Aorta (tissue), 5 donors: Measurements from ENCODE around the gene MEP1B. TPM values are rescaled to one million over a fixed set of nuclear protein-coding genes. Genes with fewer than 3 reads are reported as not detected.
"Not testable (repeated sequence)": the region's sequence is repeated elsewhere in the genome, so short reads cannot be mapped to it uniquely, and the experiment has no call there.

ENCODE experiments used
- ATAC-seq: fragments of 200-7000 bp; cut with Tn5 transposase; one replicate; pipeline ENCODE4 v1.9.1; 2022; ENCODE audit warnings: moderate library complexity; ENCODE audit not compliant: low FRiP score
- DNase-seq, 2 donors: peaks; one replicate each; pipeline ENCODE4 v3.0.0-alpha.2; 2020
- H3K27ac ChIP-seq, 2 donors: one replicate each; pipeline ENCODE4 v1.5.1; 2013; ENCODE audit warnings: low read length in 2 of 2, mild to moderate bottlenecking in 2 of 2, moderate library complexity in 2 of 2, control low read depth in 1 of 2, inconsistent platforms in 1 of 2, low read depth in 1 of 2
- H3K27me3 ChIP-seq, 2 donors: one replicate each; pipeline ENCODE4 v1.6.1; 2013; ENCODE audit warnings: control low read depth in 1 of 2, low read length in 1 of 2, mild to moderate bottlenecking in 1 of 2, moderate library complexity in 1 of 2; ENCODE audit not compliant: insufficient read depth in 2 of 2, control insufficient read depth in 1 of 2
- H3K36me3 ChIP-seq, 2 donors: one replicate each; pipeline ENCODE4 v1.6.1; 2013; ENCODE audit warnings: control low read depth in 1 of 2, low read length in 1 of 2, mild to moderate bottlenecking in 1 of 2; ENCODE audit not compliant: insufficient read depth in 2 of 2, control insufficient read depth in 1 of 2
- H3K4me1 ChIP-seq, 2 donors: one replicate each; pipeline ENCODE4 v1.6.1; 2013; ENCODE audit warnings: low read length in 2 of 2, control low read depth in 1 of 2, mild to moderate bottlenecking in 1 of 2, moderate library complexity in 1 of 2; ENCODE audit not compliant: insufficient read depth in 2 of 2, control insufficient read depth in 1 of 2
- H3K4me3 ChIP-seq, 2 donors: one replicate each; pipeline ENCODE4 v1.5.1; 2013; ENCODE audit warnings: low read length in 2 of 2, control low read depth in 1 of 2, mild to moderate bottlenecking in 1 of 2
- H3K9me3 ChIP-seq: one replicate; pipeline ENCODE4 v1.6.1; 2013; ENCODE audit warnings: mild to moderate bottlenecking, low read length; ENCODE audit not compliant: control insufficient read depth
- whole genome bisulfite sequencing, 2 donors: extraction: QIAGEN DNeasy Blood & Tissue Kit; methylation state at CpG; one replicate each; pipeline ENCODE4 v1.1.7; 2013; 5-methylcytosine and 5-hydroxymethylcytosine counted together
- intact Hi-C, 2 donors: fragments of 100-400 bp; cut with DNase I; formaldehyde crosslinking; loops; one replicate each; pipeline versions ENCODE4 v1.14.2 to v1.15.0; 2022
- long read RNA-seq, 2 donors: library from polyadenylated mRNA; unstranded; transcript quantifications; one replicate each; pipeline ENCODE4 v2.0.0, GENCODE V29; 2020 to 2021
- polyA plus RNA-seq, 2 donors: library from polyadenylated mRNA; stranded (reverse); fragments of 200-250 nt; gene quantifications; one replicate each; pipeline ENCODE4 v1.2.3, GENCODE V29; 2013
- total RNA-seq, 2 donors: library from RNA; stranded (reverse); fragmentation: NEBNext Ultra II Directional; extraction: Animal tissue kit (Norgen Biotek cat#: 25700); gene quantifications; one replicate each; pipeline ENCODE4 v1.2.1, GENCODE V29; 2021
- donor health status: healthy with polysubstance abuse.
- donor health status: Bipolar disorder and iron deficiency.
- donor health status: DM: no; HTN: no; CAD: no.
- donor health status: DM: no; HTN: no; CAD: no.
- donor health status: DM: yes; HTN: yes; CAD: no.

The MEP1B gene
- total RNA-seq (not detected), polyA plus RNA-seq (1 to 10 TPM in 1 of 2 donors, not detected in 1; 6.0 TPM)
- long read RNA-seq, donor 1: 0 reads
- long read RNA-seq, donor 2: 0 reads

DNA sequence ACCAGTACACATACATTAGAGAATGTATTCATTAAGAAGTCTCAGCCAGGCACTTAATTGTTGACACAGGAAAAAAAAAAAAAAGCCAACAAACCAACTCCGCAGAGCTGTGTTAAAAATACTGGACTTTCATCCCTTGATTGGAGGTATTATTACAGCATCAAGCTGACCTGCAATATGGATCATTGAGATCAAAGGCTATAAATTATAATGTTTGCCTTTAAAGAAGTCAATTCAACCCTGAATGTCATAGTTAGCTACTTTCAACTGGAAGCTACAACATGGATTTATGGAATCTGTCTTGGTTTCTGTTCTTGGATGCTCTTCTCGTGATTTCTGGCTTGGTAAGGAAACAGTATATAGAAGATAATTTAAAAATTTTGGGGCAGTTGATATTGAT, at the start of gene MEP1B:
MEP1B (plus strand) TSS at position 250 of the 400 bp plus-strand sequence; CDS start at position 282, 32 bp downstream.
- Histone ChIP-seq H3K4me1 (no peaks in the 10 kb centered on the region), H3K36me3 (no peaks in the 10 kb centered on the region), H3K27me3 (no peaks in the 10 kb centered on the region), H3K27ac (no peak within 1 kb of the TSS), H3K9me3 (no peaks in the 10 kb centered on the region), H3K4me3 (no peak within 1 kb of the TSS)
- ATAC-seq: no peak
- DNase-seq: no peak
- 73 to 79% methylated on average over 2 of the region's 2 CpGs for WGBS, 2 donors
- intact Hi-C loops: no loop called here

DNA sequence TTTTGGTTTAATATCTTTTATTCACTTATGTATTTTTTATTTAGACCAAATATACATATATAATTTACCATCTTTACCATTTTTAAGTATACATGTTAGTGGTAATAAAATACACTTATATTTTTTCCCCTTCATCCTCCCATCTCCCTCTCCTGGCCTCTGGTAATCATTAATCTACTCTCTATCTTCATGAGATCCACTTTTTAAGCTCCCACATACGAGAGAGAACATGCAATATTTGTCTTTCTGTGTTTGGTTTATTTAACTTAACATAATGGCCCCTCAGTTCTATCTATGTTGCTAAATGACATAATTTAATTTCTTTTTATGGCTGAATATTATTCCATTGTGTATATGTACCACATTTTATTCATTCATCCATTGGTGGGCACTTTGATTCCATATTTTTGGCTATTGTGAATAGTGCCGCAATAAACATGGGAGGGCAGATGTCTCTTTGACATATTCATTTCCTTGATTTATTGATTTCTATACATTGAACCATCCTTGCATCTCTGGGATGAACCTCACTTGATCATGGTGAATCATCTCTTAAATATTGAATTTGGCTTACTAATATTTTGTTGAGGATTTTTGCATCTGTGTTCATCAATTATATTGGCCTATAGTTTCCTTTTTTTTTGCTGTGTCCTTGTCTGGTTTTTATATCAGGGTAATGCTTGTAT, 41.5 kb upstream of the MEP1B start:
- Histone ChIP-seq H3K27ac (no peak overlapping the region), H3K27me3 (no peaks in the 10 kb centered on the region), H3K9me3 (no peaks in the 10 kb centered on the region), H3K36me3 (no peaks in the 10 kb centered on the region), H3K4me3 (no peak overlapping the region), H3K4me1 (no peaks in the 10 kb centered on the region)
- no peak for ATAC-seq
- 61 to 65% methylated on average over 2 of the region's 2 CpGs for WGBS, 2 donors
- intact Hi-C loops: no loop called here
- DNase-seq: no peak

DNA sequence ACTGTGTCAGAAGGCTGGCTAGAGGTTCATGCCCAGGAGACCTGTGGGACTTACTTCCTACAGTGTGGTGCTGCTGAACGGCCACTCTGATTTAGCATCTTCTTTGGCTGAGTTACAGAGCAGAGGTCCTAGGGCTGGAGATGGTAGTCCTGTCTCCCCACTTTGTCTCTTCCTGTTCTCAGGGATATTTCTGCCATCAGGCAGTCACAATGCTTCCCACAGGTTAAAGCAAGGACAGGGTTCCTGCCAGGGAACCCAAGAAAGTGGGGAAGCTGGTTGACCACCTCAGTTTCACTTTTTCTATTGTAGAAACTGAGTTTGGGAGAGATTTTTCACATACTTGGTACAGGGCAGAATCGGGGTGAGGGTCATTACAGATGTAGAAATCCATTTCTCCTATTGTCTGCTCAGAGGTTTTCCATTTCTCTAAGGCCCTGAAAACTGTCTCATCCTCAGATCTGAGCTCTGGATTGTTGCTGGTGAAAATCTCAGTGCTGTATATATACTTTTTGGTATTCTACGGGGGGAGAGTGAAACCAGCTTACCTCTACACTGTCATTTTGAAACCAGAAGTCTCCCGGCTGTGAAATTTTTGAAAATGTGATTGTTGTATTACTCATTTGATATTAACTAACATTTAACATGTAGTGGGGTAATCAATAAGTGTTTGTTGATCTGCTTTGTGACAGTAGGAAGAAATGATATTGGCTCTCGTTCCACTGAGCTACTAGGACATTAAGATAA, 37.0 kb upstream of the MEP1B start:
- Histone ChIP-seq H3K36me3 (no peaks in the 10 kb centered on the region), H3K4me3 (no peak overlapping the region), H3K9me3 (no peaks in the 10 kb centered on the region), H3K4me1 (no peaks in the 10 kb centered on the region), H3K27me3 (no peaks in the 10 kb centered on the region), H3K27ac (no peak overlapping the region)
- intact Hi-C loops: no loop called here
- DNase-seq (no peak), ATAC-seq (no peak)
- 82 to 88% methylated on average over 5 of the region's 5 CpGs for WGBS, 2 donors

DNA sequence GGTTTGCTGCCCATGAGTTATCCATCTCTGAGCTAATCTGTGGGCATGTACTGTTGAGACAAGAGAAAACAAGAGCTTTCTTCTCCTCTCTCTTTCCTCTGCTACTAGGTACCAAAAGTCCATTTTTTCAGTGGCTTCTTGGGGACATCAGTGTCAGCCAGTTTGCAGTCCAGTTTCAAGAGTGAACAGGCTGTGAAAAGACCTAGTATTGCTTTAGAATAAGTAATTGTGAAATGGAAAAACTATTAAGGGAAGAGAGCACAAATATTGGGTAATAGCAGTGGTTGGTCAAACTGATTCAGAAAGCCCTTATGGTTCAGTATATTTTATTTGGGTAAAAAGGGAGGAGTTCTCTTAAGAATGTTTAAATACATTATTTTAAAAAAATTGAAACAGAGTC, 33.0 kb upstream of the MEP1B start:
- Histone ChIP-seq H3K4me1 (no peaks in the 10 kb centered on the region), H3K27me3 (no peaks in the 10 kb centered on the region), H3K4me3 (no peak overlapping the region), H3K36me3 (no peaks in the 10 kb centered on the region), H3K9me3 (no peaks in the 10 kb centered on the region), H3K27ac (no peak overlapping the region)
- ATAC-seq (no peak), DNase-seq (no peak)
- intact Hi-C loops: loop anchor here (2.0 to 5.0 kb wide), 2 partner anchors 112 to 315 kb away; partner anchors contain the start of gene GAREM1 (in 1 of the 2)

DNA sequence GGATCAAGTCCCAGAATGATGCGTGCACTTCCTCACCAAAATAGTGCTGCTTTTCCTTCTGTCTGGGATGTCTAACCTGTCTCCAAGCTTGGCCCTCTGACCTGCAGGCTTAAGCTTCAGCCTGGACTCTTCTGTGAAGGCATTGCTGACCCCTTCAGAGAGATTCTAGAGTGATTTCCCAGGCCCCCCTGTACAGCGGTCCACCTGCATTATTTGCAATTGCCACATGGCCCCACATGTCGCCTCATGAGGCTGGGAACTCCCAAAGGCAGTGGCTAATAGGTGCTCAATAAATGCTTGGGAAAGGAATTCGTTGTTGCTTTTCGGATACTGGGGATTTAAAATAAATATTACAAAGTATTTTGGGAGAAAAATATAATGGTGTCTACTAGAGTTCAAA, 32.3 kb upstream of the MEP1B start:
- no peak overlapping the region for H3K27ac ChIP-seq
- intact Hi-C loops: loop anchor here (2.0 to 5.0 kb wide), 2 partner anchors 111 to 315 kb away; partner anchors contain the start of gene GAREM1 (in 1 of the 2)
- WGBS, 2 donors: 48 to 56% methylated on average over 5 of the region's 5 CpGs
- no peaks in the 10 kb centered on the region for H3K4me1 ChIP-seq
- no peak overlapping the region for H3K4me3 ChIP-seq
- DNase-seq (no peak), ATAC-seq (no peak)
- H3K36me3 ChIP-seq: no peaks in the 10 kb centered on the region
- no peaks in the 10 kb centered on the region for H3K9me3 ChIP-seq
- H3K27me3 ChIP-seq: no peaks in the 10 kb centered on the region

DNA sequence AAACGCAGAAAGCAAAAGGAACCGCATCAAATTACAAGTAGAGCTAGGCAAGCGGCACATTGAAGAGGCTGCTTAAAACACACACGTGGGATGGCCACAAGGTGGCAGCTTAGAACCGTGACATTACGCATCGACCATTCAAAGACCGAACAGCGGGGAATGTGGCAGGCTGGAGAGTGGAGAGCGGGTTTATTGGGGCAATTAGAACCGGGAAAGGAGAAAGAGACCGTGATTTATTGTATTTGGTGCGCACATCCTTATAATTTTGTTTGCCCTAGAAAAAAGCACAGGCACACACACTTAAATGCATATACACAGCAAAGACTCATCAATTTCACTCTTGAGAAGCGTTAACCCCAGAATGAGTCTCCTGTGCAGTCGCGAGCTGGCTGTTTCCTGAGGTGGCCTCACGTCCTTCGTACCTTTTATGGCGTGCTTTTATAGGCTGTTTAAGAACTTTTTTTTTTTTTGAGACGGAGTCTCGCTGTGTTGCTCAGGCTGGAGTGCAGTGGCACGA, 31.7 kb upstream of the MEP1B start:
- Histone ChIP-seq H3K36me3 (no peaks in the 10 kb centered on the region), H3K4me1 (no peaks in the 10 kb centered on the region), H3K27ac (no peak overlapping the region), H3K27me3 (no peaks in the 10 kb centered on the region), H3K4me3 (peak overlapping the region; percentile 42 to 52), H3K9me3 (no peaks in the 10 kb centered on the region)
- ATAC-seq (peak; percentile 96), DNase-seq (peak; percentile 84 to 89)
- intact Hi-C loops: loop anchor here (1.0 to 5.0 kb wide), 4 partner anchors 314 to 395 kb away; partner anchors contain the start of gene GAREM1 (in 1 of the 2)
- 1 to 2% methylated on average over 22 of the region's 22 CpGs for WGBS, 2 donors

DNA sequence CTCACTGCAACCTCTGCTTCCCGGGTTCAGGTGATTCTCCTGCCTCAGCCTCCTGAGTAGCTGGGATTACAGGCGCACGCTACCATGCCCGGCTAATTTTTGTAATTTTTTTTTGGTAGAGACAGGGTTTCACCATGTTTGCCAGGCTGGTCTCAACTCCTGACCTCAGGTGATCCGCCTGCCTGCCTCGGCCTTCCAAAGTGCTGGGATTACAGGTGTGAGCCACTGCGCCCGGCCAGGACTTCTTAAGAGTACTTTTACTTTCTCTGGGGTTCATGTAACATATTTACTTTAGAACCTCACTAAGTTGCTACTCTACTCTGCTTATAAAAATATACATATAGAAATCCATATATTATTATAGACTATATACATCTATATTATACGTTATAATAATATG, 31.2 kb upstream of the MEP1B start:
- not testable (repeated sequence) for H3K36me3 ChIP-seq, H3K27me3 ChIP-seq, H3K9me3 ChIP-seq, H3K4me1 ChIP-seq, DNase-seq, ATAC-seq, H3K27ac ChIP-seq
- intact Hi-C loops: loop anchor here (1.0 to 5.0 kb wide), 4 partner anchors 314 to 395 kb away; partner anchors contain the start of gene GAREM1 (in 1 of the 2)
- WGBS, 2 donors: 56 to 62% methylated on average over 9 of the region's 9 CpGs
- H3K4me3 ChIP-seq: peak overlapping the region in 1 of 2 donors; percentile 42

DNA sequence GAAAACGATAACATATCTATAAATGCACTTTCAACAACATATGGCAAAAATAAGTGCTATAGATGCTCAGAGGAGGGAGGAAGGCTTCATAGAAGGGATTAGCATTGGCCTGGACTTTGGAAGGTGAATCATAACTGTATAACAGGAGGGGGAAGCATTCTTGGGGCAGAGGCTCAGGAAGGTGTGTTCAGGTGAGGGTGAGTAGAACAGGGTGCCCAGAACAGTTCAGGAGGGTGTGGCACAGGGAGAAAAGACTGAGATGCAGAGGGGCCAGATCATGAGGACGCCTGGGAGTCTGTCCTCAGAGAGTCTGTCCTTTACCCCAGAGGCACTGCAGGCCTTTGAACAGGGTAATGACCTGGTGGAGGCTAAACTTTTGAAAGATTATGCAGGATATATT, 29.3 kb upstream of the MEP1B start:
- H3K9me3 ChIP-seq: no peaks in the 10 kb centered on the region
- H3K27ac ChIP-seq: no peak overlapping the region
- DNase-seq: no peak
- no peaks in the 10 kb centered on the region for H3K27me3 ChIP-seq
- H3K4me3 ChIP-seq: no peak overlapping the region
- intact Hi-C loops: no loop called here
- WGBS, 2 donors: 83 to 88% methylated on average over 2 of the region's 2 CpGs
- H3K36me3 ChIP-seq: no peaks in the 10 kb centered on the region
- no peaks in the 10 kb centered on the region for H3K4me1 ChIP-seq
- ATAC-seq: no peak
